GM19438 (cell line): ENCODE data around the gene ATP6V0E2.
"Not testable (repeated sequence)": the region's sequence is repeated elsewhere in the genome, so short reads cannot be mapped to it uniquely, and the experiment has no call there.

Experiments
- ATAC-seq: cut with Tn5 transposase; IDR thresholded peaks from one replicate; pipeline ENCODE4 v1.9.1; 2021; ENCODE audit warnings: low read depth; ENCODE audit not compliant: unreplicated experiment

ATP6V0E2 gene

GRCh38 chr7:149910219-149910618, 36.5 kb downstream of the ATP6V0E2 start:
- not testable (repeated sequence) for ATAC-seq

- not testable (repeated sequence) for ATAC-seq
Observed at GRCh38 chr7:149912126-149912525, 38.4 kb downstream of the ATP6V0E2 start.

- not testable (repeated sequence) for ATAC-seq
Observed at GRCh38 chr7:149926414-149926813, 52.6 kb downstream of the ATP6V0E2 start.
